Astrocyte of the cerebellum (primary cell): ENCODE results near the gene MSI2.

Source experiments
- DNase-seq: peaks from one replicate; pipeline ENCODE4 v3.0.0-alpha.2; 2011; ENCODE audit warnings: low read depth
- H3K4me3 ChIP-seq: 2 replicates; pipeline ENCODE4 v1.5.1; 2011; ENCODE audit warnings: mild to moderate bottlenecking, low read depth, low read length, moderate library complexity
- CTCF ChIP-seq: IDR thresholded peaks from 2 replicates; pipeline ENCODE4 v1.5.1; 2012; ENCODE audit warnings: low read length, low read depth, moderate library complexity, mild to moderate bottlenecking; ENCODE audit errors: missing control alignments
- in situ Hi-C: cut with HindIII; loops from 2 replicates; pipeline ENCODE4 v1.10.0; 2017; ENCODE audit warnings: low sequenced_read_pairs

MSI2 gene

DNA sequence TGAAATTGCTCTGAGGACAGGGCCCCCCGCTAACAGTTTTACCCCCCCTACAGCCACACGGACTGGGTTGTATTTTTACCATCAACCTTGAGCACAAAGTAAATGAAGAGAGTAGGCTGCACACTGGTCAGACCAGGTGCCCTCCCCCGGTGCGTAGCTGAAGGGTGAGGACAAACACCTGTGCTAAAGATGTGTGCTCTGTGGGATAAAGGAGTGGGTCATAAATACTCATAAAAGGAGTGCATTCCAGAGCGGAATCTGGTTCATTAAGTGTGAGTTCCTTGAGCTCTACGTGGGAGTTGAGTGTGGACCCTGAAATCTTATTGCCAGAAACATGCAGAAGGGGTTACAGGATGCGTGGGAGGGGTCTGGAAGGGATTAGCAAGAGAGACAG is 271.7 kb downstream of the MSI2 start:
- no peak for DNase-seq
- no peak for TF ChIP-seq CTCF
- in situ Hi-C loops, result no loop called here
- no peak overlapping the region for H3K4me3 ChIP-seq

DNA sequence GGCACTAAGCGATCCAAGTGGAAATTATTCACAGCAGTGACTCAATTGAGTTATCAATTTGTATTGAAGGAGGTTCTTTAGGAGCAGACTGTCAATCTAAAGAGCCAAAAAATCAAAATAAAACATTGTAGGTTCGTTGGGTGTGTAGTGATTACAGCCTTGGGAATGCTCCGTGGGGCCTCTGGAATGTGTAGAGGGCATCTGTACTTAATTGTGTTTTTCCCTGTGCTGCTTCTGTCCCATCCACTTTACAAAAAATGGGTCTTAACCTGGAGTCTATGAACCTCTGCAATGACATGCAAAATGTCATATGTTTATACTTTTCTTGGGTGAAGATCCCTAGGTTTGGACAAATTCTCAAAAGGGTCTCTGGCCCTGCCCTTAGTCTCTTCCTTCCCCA is 273.7 kb downstream of the MSI2 start:
- in situ Hi-C loops, result no loop called here
- TF ChIP-seq CTCF, result no peak
- DNase-seq, result no peak
- no peak overlapping the region for H3K4me3 ChIP-seq

GRCh38 chr17:57530508-57530907 is 274.2 kb downstream of the MSI2 start:
- no peak for DNase-seq
- no peak overlapping the region for H3K4me3 ChIP-seq
- no peak for TF ChIP-seq CTCF
- in situ Hi-C loops, result no loop called here

GRCh38 chr17:57531078-57531477 is 274.8 kb downstream of the MSI2 start:
- no peak for TF ChIP-seq CTCF
- in situ Hi-C loops, result no loop called here
- H3K4me3 ChIP-seq, result no peak overlapping the region
- DNase-seq, result no peak

- no peak for TF ChIP-seq CTCF
- DNase-seq, result no peak
- in situ Hi-C loops, result no loop called here
- no peak overlapping the region for H3K4me3 ChIP-seq
Measured at GRCh38 chr17:57531648-57532504, 275.6 kb downstream of the MSI2 start.

DNA sequence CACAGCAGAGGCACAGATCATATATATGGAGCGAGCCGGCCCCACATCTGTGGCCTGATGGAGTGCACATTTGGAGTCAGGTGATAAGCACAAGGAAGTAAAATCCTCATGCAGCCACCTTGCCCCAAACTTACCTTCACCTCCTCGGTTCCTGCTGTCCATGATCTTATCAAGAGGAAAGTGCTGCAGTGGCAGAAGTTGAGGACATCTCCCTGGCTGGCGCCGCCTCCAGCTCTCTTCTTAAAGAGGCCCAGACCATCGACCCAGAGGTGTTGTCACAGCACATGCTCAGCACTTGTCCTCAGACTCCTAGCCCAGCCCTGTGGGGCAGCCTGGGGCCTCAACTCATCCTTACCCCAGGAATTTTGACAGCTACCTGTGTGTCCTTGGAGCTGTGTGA is 276.2 kb downstream of the MSI2 start:
- no peak for TF ChIP-seq CTCF
- in situ Hi-C loops, result no loop called here
- no peak for DNase-seq
- no peak overlapping the region for H3K4me3 ChIP-seq
